ENCODE data around the gene EFNB1.
A peak's percentile ranks its signal among the peaks of the same experiment; 100 is the strongest.

Gene EFNB1

DNA sequence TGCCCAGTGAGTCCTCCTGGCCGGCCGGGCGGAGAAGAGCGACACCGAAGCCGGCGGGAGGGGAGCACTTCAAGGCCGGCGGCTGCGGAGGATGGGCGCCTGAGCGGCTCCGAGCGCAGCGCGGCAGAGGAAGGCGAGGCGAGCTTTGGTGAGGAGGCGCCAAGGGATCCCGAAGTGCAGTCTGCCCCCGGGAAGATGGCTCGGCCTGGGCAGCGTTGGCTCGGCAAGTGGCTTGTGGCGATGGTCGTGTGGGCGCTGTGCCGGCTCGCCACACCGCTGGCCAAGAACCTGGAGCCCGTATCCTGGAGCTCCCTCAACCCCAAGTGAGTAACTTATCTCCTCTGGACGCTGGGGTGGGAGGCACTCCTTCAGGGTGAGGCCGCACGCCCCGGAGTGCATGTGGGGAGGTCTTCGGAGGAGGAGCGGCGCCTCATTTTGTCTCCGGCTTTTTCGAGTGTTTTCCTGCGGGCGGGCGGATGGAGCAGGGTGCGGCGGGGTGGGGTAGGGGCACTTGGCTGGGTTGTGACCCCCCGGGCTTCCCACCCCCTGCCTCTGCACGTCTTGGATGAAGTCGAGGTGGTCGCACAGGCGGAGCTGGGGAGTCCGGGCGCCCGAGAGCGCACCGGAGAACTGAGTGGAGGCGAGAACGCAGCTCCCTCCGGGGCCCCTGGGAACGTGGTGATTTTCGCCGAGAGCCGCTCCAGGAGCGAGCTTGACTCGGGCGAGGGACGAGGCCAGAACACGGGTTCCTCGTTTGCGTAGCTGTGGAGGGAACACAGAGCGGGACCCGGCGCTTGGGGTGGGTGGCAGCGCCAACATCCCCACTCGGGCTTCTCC is 979 bp downstream of the EFNB1 start:
- no peaks in the 10 kb centered on the region for H3K36me3 ChIP-seq (ENCODE audit: insufficient read depth, low read length)
- H3K9ac ChIP-seq (ENCODE audit: low read depth, low read length): peak overlapping the region; percentile 65
- H3K9me3 ChIP-seq (ENCODE audit: insufficient read depth, low read length, severe bottlenecking): no peaks in the 10 kb centered on the region
- DNase-seq (no peak), ATAC-seq (ENCODE audit: insufficient read depth, low read depth) (no peak)
- H3K4me2 ChIP-seq (ENCODE audit: insufficient read depth, low read length): peak overlapping the region; percentile 82
- peaks cover 36% of the 10 kb centered on the region for H3K4me1 ChIP-seq (ENCODE audit: insufficient read depth, low read length)
- no peaks in the 10 kb centered on the region for H4K20me1 ChIP-seq (ENCODE audit: insufficient read depth, low read length)
- H3K79me2 ChIP-seq (ENCODE audit: insufficient read depth, low read length): peaks cover 8% of the 10 kb centered on the region
- no peak overlapping the region for H3K27ac ChIP-seq (ENCODE audit: low read length)
- H3K27me3 ChIP-seq (ENCODE audit: insufficient read depth, low read length, poor library complexity): no peaks in the 10 kb centered on the region
- peak overlapping the region; percentile 53 to 81; a peak in 3 of 4 replicates for H3K4me3 ChIP-seq (ENCODE audit: low read depth in 1 of 2, low read length in 2 of 2)
- H2AFZ ChIP-seq (ENCODE audit: low read depth, low read length): no peak overlapping the region
- TF ChIP-seq, protein P1, sequence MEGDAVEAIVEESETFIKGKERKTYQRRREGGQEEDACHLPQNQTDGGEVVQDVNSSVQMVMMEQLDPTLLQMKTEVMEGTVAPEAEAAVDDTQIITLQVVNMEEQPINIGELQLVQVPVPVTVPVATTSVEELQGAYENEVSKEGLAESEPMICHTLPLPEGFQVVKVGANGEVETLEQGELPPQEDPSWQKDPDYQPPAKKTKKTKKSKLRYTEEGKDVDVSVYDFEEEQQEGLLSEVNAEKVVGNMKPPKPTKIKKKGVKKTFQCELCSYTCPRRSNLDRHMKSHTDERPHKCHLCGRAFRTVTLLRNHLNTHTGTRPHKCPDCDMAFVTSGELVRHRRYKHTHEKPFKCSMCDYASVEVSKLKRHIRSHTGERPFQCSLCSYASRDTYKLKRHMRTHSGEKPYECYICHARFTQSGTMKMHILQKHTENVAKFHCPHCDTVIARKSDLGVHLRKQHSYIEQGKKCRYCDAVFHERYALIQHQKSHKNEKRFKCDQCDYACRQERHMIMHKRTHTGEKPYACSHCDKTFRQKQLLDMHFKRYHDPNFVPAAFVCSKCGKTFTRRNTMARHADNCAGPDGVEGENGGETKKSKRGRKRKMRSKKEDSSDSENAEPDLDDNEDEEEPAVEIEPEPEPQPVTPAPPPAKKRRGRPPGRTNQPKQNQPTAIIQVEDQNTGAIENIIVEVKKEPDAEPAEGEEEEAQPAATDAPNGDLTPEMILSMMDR (IDR thresholded peaks at IDR 0.05; ENCODE audit: borderline replicate concordance, extremely low read depth, low read length, poor library complexity, severe bottlenecking): no peak
- TF ChIP-seq EZH2 (IDR thresholded peaks at IDR 0.05; ENCODE audit: borderline replicate concordance, low read depth, low read length, severe bottlenecking): no peak

DNA sequence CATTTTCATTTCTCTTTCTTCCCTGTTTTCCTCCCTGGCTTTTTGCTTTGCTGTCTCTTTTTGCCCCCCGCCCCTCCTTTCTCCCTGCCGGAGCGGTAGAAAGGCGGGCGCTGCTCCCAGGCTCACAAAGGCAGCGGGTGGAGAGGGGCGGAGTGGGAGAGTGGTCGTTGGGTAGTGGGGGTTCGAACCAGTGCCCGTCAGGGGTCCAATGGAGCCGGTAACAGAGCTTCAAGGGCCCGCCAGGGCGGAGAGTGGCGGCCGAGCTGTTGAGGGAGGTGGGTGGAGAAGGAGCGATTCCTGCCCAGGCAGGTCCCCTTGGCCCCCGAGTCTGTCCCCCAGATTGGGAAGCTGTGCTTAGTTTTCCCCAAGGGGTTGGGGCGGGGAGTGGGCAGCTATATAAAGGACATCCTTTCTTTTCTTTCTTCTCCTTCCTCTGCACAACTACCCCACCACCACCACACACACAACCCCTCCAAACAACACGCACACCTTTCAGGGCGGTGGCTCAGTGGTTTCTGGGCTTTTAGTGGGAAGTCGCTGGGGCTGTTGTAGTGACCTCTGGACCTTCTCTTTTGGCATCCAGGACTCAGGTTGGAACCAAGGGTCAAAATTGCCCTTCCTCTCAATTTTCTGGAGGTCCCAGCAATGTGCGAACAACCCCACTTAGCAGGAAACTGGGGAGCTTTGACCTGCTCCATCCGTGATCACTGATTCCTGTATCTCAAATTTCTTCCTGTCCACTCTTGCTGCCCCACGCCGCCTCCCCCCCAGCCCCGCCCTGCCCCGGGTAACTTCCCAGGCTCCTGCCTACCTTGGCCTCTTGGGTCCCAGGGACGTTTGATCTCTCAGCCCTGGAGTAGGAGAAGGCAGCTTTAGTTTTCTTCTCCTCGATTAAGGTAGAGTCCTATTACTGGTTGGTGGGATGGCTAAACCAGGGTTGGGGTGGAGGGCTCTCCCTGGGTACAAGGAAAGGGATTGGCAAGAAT is 1.9 kb downstream of the EFNB1 start:
- Histone ChIP-seq H3K36me3 (ENCODE audit: insufficient read depth, low read length) (no peaks in the 10 kb centered on the region), H3K4me2 (ENCODE audit: insufficient read depth, low read length) (peak overlapping the region; percentile 82), H3K27me3 (ENCODE audit: insufficient read depth, low read length, poor library complexity) (no peaks in the 10 kb centered on the region), H3K79me2 (ENCODE audit: insufficient read depth, low read length) (peaks cover 8% of the 10 kb centered on the region), H3K4me1 (ENCODE audit: insufficient read depth, low read length) (peaks cover 36% of the 10 kb centered on the region), H4K20me1 (ENCODE audit: insufficient read depth, low read length) (no peaks in the 10 kb centered on the region), H3K9me3 (ENCODE audit: insufficient read depth, low read length, severe bottlenecking) (no peaks in the 10 kb centered on the region), H3K4me3 (ENCODE audit: low read depth in 1 of 2, low read length in 2 of 2) (peak overlapping the region in 1 of 2 experiments; percentile 81; a peak in 2 of 4 replicates), H3K27ac (ENCODE audit: low read length) (no peak overlapping the region), H2AFZ (ENCODE audit: low read depth, low read length) (no peak overlapping the region), H3K9ac (ENCODE audit: low read depth, low read length) (peak overlapping the region; percentile 65; the same call in 1 of the 2 replicates)
- TF ChIP-seq EZH2 (IDR thresholded peaks at IDR 0.05; ENCODE audit: borderline replicate concordance, low read depth, low read length, severe bottlenecking): no peak
- TF ChIP-seq, protein P1 (IDR thresholded peaks at IDR 0.05; ENCODE audit: borderline replicate concordance, extremely low read depth, low read length, poor library complexity, severe bottlenecking): no peak
- ATAC-seq (ENCODE audit: insufficient read depth, low read depth): no peak
- DNase-seq: no peak

DNA sequence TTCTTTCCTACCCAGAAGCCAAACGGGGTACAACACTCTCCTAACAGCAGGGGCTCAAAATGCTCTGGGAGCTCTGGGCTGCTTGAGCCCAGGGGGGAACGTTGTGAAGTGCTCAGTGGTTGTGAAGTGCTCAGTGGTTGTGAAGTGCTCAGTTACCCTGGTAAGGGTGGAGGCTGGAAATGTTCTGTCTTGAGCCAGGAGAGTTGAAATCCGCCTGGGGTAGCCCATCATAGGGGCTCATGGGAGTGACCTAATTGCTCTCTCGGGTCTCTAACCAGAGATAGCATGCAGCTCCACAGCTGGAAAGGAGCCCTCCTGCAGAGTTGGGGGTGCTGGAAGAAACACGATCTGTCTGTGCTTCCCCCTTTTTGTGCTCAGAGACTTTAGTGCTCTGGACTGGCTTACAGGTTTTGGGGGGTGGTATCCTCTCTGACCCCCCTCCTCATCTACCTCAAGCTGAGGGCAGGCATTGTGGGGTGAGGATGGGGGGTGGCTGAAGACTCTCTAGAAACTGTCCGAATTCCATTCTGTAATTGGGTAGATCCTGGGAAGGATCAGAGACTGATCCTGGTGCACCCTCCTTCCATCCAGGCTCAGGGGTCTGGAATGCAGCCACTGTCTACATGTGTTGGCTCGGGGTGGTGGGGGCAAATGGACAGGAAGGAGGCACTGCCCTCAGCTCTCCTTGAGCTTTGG is 2.7 kb downstream of the EFNB1 start:
- Histone ChIP-seq H3K4me1 (ENCODE audit: insufficient read depth, low read length) (peaks cover 36% of the 10 kb centered on the region), H3K27me3 (ENCODE audit: insufficient read depth, low read length, poor library complexity) (no peaks in the 10 kb centered on the region), H3K4me3 (ENCODE audit: low read depth in 1 of 2, low read length in 2 of 2) (no peak overlapping the region; a peak in 1 of 4 replicates), H3K9me3 (ENCODE audit: insufficient read depth, low read length, severe bottlenecking) (no peaks in the 10 kb centered on the region), H3K79me2 (ENCODE audit: insufficient read depth, low read length) (peaks cover 8% of the 10 kb centered on the region), H3K9ac (ENCODE audit: low read depth, low read length) (peak overlapping the region; percentile 15; the same call in 1 of the 2 replicates), H3K36me3 (ENCODE audit: insufficient read depth, low read length) (no peaks in the 10 kb centered on the region), H3K27ac (ENCODE audit: low read length) (no peak overlapping the region), H3K4me2 (ENCODE audit: insufficient read depth, low read length) (peak overlapping the region; percentile 27), H2AFZ (ENCODE audit: low read depth, low read length) (no peak overlapping the region), H4K20me1 (ENCODE audit: insufficient read depth, low read length) (no peaks in the 10 kb centered on the region)
- TF ChIP-seq EZH2 (IDR thresholded peaks at IDR 0.05; ENCODE audit: borderline replicate concordance, low read depth, low read length, severe bottlenecking): no peak
- TF ChIP-seq, protein P1 (IDR thresholded peaks at IDR 0.05; ENCODE audit: borderline replicate concordance, extremely low read depth, low read length, poor library complexity, severe bottlenecking): no peak
- DNase-seq: no peak
- no peak for ATAC-seq (ENCODE audit: insufficient read depth, low read depth)
